Activated CD8-positive, alpha-beta T cell treated with anti-CD3 and anti-CD28 coated beads, Interleukin-2, amount 10 ng/mL, durations not matched to agents 7 days and 5 days (primary cell): Measurements from ENCODE around the gene CALD1. TPM values are rescaled to one million over a fixed set of nuclear protein-coding genes. Genes with fewer than 3 reads are reported as not detected.
A peak's percentile ranks its signal among the peaks of the same experiment; 100 is the strongest.

Experiments used
- ATAC-seq: fragments of 150-1000 bp; cut with Tn5 transposase; one replicate; pipeline ENCODE4 v1.10.0; 2021; ENCODE audit warnings: moderate library complexity
- CTCF ChIA-PET: fragments of 350-600 bp; sonication (Branson Sonifier 250); formaldehyde crosslinking; loops from one replicate; lab custom pipeline; 2021; ENCODE audit warnings: antibody characterized with exemption; lab: Charles Lee
- POLR2A ChIA-PET: fragments of 350-600 bp; sonication (Branson Sonifier 250); formaldehyde crosslinking; loops from one replicate; lab custom pipeline; 2021; ENCODE audit warnings: antibody characterized with exemption; lab: Charles Lee
- DNase-seq: peaks from one replicate; pipeline ENCODE4 v3.0.0-alpha.2; 2020
- H3K27ac Mint-ChIP-seq: one replicate; pipeline ENCODE4 v1.8.0; 2021; ENCODE audit warnings: mild to moderate bottlenecking, mixed read lengths
- H3K27me3 Mint-ChIP-seq: one replicate; pipeline ENCODE4 v1.8.0; 2021; ENCODE audit warnings: low read depth, mixed read lengths
- H3K36me3 Mint-ChIP-seq: one replicate; pipeline ENCODE4 v1.8.0; 2021; ENCODE audit warnings: low read depth, mixed read lengths
- H3K4me1 Mint-ChIP-seq: one replicate; pipeline ENCODE4 v1.8.0; 2021; ENCODE audit warnings: low read depth, mixed read lengths
- H3K4me3 Mint-ChIP-seq: one replicate; pipeline ENCODE4 v1.8.0; 2021; ENCODE audit warnings: mild to moderate bottlenecking, mixed read lengths
- H3K9me3 Mint-ChIP-seq: one replicate; pipeline ENCODE4 v1.8.0; 2022; ENCODE audit warnings: mixed read lengths; ENCODE audit not compliant: insufficient read depth
- total RNA-seq, 2 experiments: library from RNA; stranded (reverse); gene quantifications; one replicate each; pipeline ENCODE4 v1.2.3, GENCODE V29; 2021

Gene CALD1
- total RNA-seq, 2 experiments from 2014 or later: 0.55 TPM; not detected in 1

DNA sequence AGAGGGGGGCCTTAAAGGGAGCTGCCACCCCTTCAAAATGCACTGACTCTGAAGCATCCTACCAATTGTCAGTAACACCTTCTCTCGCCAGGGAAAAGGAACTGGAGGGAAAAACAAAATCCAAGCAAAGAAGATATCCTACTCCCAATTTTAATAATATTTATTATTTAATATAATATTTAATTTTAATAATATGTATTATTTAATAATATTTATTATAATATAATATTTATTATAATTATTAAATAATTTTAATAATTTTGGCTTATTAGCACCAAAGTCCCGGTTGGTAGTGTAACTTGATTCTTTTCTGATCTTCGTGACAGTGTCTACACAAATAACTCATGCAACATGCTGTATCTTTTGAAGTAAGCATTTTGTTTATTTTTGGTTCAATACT, 148.3 kb downstream of the CALD1 start:
- ChIA-PET CTCF (no interaction called here), POLR2A (no interaction called here)
- Mint-ChIP-seq H3K27me3 (no peaks in the 10 kb centered on the region), H3K36me3 (no peaks in the 10 kb centered on the region), H3K4me1 (peaks cover under 1% of the 10 kb centered on the region), H3K27ac (no peak overlapping the region), H3K9me3 (no peaks in the 10 kb centered on the region), H3K4me3 (no peak overlapping the region)
- no peak for ATAC-seq
- DNase-seq: no peak

DNA sequence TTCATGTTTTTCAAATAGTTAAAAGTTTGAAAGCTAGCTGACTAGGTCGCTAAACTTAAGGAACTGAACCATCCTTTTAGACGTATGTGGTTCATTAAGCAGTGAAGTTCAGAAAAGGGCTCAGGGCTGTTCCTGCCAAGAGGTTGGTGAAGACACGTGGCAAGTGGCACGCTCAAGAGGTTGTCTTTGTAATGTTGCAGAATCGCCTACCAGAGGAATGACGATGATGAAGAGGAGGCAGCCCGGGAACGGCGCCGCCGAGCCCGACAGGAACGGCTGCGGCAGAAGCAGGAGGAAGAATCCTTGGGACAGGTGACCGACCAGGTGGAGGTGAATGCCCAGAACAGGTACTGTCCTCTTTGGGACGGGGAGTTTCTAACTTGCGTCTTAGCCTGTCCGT, 149.1 kb downstream of the CALD1 start:
- Mint-ChIP-seq H3K27me3 (no peaks in the 10 kb centered on the region), H3K4me3 (no peak overlapping the region), H3K36me3 (no peaks in the 10 kb centered on the region), H3K4me1 (peaks cover 8% of the 10 kb centered on the region), H3K9me3 (no peaks in the 10 kb centered on the region), H3K27ac (no peak overlapping the region)
- ATAC-seq: no peak
- DNase-seq: no peak
- CTCF ChIA-PET: no interaction called here
- POLR2A ChIA-PET: no interaction called here

DNA sequence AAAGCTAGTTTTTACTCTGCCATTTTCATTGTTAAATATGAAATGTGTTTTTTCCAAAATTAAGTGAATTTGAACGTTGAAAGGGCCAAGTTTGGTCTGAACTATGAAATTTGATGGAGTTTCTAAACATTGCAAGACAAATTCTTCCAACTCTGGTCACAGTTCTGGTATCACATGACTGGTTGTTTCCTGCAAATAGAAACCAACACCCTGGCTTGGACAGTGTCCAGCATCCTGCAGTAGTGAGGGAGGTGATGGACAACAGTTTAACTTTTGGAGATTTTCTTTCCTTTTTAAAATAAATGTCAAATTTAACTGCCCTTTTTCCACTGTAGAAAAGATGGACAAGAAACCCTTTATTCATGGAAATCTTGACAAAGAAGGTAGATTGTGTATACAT, 152.1 kb downstream of the CALD1 start:
- Mint-ChIP-seq H3K36me3 (no peaks in the 10 kb centered on the region), H3K27me3 (no peaks in the 10 kb centered on the region), H3K27ac (no peak overlapping the region), H3K4me3 (no peak overlapping the region), H3K9me3 (no peaks in the 10 kb centered on the region), H3K4me1 (peaks cover 11% of the 10 kb centered on the region)
- ChIA-PET POLR2A (no interaction called here), CTCF (no interaction called here)
- ATAC-seq: no peak
- no peak for DNase-seq

GRCh38 chr7:134932707-134933370, 153.4 kb downstream of the CALD1 start:
- Mint-ChIP-seq H3K27ac (peak overlapping the region; percentile 23), H3K4me3 (peak overlapping the region; percentile 35), H3K36me3 (no peaks in the 10 kb centered on the region), H3K27me3 (no peaks in the 10 kb centered on the region), H3K4me1 (peaks cover 11% of the 10 kb centered on the region), H3K9me3 (no peaks in the 10 kb centered on the region)
- ATAC-seq: no peak
- ChIA-PET POLR2A (no interaction called here), CTCF (no interaction called here)
- no peak for DNase-seq

- Mint-ChIP-seq H3K27ac (peak overlapping the region; percentile 23), H3K4me1 (peaks cover 11% of the 10 kb centered on the region), H3K27me3 (no peaks in the 10 kb centered on the region), H3K36me3 (no peaks in the 10 kb centered on the region), H3K9me3 (no peaks in the 10 kb centered on the region), H3K4me3 (peak overlapping the region; percentile 35)
- ATAC-seq (no peak), DNase-seq (no peak)
- POLR2A ChIA-PET: no interaction called here
- CTCF ChIA-PET: no interaction called here
Observed at GRCh38 chr7:134933460-134934068, 154.1 kb downstream of the CALD1 start.

- POLR2A ChIA-PET: no interaction called here
- no peak overlapping the region for H3K27ac Mint-ChIP-seq
- ATAC-seq (no peak), DNase-seq (no peak)
- no peaks in the 10 kb centered on the region for H3K36me3 Mint-ChIP-seq
- CTCF ChIA-PET: no interaction called here
- H3K4me1 Mint-ChIP-seq: peaks cover 11% of the 10 kb centered on the region
- H3K27me3 Mint-ChIP-seq: no peaks in the 10 kb centered on the region
- H3K9me3 Mint-ChIP-seq: no peaks in the 10 kb centered on the region
- H3K4me3 Mint-ChIP-seq: no peak overlapping the region
Observed at GRCh38 chr7:134935701-134936100, 156.3 kb downstream of the CALD1 start.

GRCh38 chr7:134936893-134937510, 157.6 kb downstream of the CALD1 start:
- ChIA-PET POLR2A (no interaction called here), CTCF (no interaction called here)
- DNase-seq (no peak), ATAC-seq (no peak)
- Mint-ChIP-seq H3K27ac (no peak overlapping the region), H3K27me3 (no peaks in the 10 kb centered on the region), H3K4me3 (no peak overlapping the region), H3K36me3 (no peaks in the 10 kb centered on the region), H3K9me3 (no peaks in the 10 kb centered on the region), H3K4me1 (peaks cover 11% of the 10 kb centered on the region)

DNA sequence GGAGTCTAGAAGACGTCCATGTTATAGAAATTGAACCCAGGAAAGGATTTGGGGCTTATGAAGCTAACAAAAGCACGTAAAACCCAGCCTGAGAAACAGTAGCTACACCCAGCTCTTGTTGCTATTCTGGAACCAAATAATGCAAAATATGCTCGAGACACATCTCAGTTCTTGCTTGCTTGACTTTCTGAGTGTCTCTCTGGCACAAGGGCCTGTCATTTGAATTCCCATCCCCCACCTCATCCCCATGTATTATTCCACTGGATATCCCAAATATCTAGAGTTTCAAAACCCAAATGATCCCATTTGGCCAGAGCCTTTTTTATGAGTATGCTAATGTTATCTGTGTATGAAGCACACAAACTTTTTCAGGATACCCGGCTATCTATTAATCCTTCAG, 158.7 kb downstream of the CALD1 start:
- no peak overlapping the region for H3K27ac Mint-ChIP-seq
- no peak overlapping the region for H3K4me3 Mint-ChIP-seq
- ATAC-seq (no peak), DNase-seq (no peak)
- no peaks in the 10 kb centered on the region for H3K36me3 Mint-ChIP-seq
- no peaks in the 10 kb centered on the region for H3K27me3 Mint-ChIP-seq
- POLR2A ChIA-PET: no interaction called here
- H3K9me3 Mint-ChIP-seq: no peaks in the 10 kb centered on the region
- peaks cover 7% of the 10 kb centered on the region for H3K4me1 Mint-ChIP-seq
- CTCF ChIA-PET: interaction anchor here (0.6 kb wide), 1 partner anchor 20 kb away, joined by 3 read pairs; no protein-coding TSS in a partner anchor

DNA sequence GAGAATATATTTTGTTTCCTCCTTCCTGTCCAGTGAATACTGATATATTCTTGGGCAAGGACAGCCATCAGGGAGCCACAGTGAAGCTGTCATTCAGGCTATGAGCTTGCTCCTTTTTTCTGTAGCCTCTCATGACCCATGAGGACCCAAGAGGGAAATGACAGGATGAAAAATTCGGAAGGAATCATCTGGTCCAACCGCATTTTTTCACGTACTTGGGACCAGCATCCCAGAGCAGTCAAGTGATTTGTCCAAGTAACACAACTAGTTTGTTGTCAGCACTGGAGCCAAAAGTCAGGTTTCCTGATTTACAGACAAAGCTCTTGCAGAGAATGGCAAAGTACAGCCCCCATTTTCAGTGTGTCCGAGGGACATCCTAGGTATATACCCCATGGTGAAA, 159.7 kb downstream of the CALD1 start:
- Mint-ChIP-seq H3K9me3 (no peaks in the 10 kb centered on the region), H3K36me3 (no peaks in the 10 kb centered on the region), H3K4me1 (no peaks in the 10 kb centered on the region), H3K27ac (no peak overlapping the region), H3K4me3 (no peak overlapping the region), H3K27me3 (no peaks in the 10 kb centered on the region)
- CTCF ChIA-PET: no interaction called here
- POLR2A ChIA-PET: no interaction called here
- DNase-seq: no peak
- ATAC-seq: no peak

DNA sequence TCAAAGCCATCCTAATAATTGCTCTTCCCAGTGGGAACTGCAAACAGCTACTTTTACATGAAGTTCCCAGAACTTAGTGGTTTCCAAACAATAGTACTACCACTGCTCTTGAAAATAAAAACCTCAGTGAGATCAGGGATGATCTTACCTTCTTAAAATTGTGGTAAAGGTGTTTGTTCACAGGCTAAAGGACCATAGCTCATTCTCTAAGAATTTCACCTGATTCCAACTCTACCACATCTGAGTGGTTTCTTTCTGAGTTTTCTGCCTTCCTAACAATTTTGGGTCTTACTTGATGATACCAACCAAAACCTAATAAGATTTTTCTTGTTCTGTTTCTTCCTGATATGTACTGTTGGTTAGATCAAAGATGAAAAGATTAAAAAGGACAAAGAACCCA, 161.3 kb downstream of the CALD1 start:
- H3K4me3 Mint-ChIP-seq: no peak overlapping the region
- H3K36me3 Mint-ChIP-seq: no peaks in the 10 kb centered on the region
- H3K27me3 Mint-ChIP-seq: no peaks in the 10 kb centered on the region
- ATAC-seq: no peak
- no peak overlapping the region for H3K27ac Mint-ChIP-seq
- H3K9me3 Mint-ChIP-seq: no peaks in the 10 kb centered on the region
- POLR2A ChIA-PET: no interaction called here
- CTCF ChIA-PET: no interaction called here
- H3K4me1 Mint-ChIP-seq: no peaks in the 10 kb centered on the region
- DNase-seq: no peak

DNA sequence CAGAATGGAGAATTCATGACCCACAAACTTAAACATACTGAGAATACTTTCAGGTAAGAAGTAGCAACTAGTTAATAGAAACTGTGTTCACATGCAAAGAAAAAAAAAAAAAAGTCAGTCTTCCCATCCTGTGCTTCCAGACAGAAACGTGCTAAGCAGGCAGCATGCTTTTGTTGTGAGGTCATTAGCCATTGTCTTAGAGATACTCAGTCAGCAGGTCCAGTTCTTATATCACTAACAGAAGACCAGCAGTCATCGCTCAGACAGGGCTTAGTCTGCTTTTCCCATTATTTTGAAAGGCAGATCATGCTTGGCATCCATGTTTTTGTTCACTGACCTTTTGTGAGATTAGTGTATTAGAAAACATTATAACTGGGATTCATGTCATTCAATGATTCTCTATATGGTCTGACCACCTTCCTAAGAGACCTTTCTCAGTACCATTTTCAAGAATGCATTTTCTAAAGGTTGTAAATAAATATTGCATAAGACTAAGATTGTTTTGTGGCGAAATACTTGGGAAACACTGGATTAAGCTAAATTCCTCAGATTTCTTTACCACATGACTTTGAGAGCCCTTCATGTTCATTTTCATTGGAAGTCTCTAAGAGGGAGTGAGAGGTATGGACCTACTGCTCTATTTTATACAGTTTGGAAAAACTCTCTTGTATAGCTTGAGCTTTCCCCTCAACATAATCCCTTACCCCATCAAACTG, 161.9 kb downstream of the CALD1 start:
- H3K27ac Mint-ChIP-seq: no peak overlapping the region
- ChIA-PET POLR2A (no interaction called here), CTCF (no interaction called here)

DNA sequence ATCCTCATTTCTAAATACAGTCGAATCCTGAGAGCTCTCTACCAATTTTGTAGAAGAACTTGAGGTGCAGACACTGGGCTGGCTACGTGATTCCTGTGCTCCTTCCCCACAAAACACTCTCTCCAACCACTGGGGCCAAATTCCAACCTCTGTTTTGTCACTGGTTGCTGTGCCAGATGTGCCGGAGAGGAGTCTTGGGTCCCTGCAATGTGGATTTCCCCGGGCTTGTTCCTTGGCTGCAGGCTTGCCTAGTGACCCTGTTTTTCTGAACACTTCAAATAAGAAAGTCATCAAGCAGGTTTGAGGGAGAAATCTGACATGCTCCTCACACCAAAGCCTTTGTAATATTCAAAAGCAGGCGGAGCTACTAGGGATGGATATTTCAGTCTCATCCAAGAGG, 162.5 kb downstream of the CALD1 start:
- DNase-seq: no peak
- no peak for ATAC-seq
- no peaks in the 10 kb centered on the region for H3K9me3 Mint-ChIP-seq
- H3K4me1 Mint-ChIP-seq: peaks cover 3% of the 10 kb centered on the region
- ChIA-PET POLR2A (no interaction called here), CTCF (no interaction called here)
- no peak overlapping the region for H3K4me3 Mint-ChIP-seq
- H3K27me3 Mint-ChIP-seq: no peaks in the 10 kb centered on the region
- no peak overlapping the region for H3K27ac Mint-ChIP-seq
- no peaks in the 10 kb centered on the region for H3K36me3 Mint-ChIP-seq

More for the DNA sequence above, 161.9 kb downstream of the CALD1 start:
- no peak for ATAC-seq
- no peaks in the 10 kb centered on the region for H3K27me3 Mint-ChIP-seq
- H3K4me1 Mint-ChIP-seq: peaks cover 2% of the 10 kb centered on the region
- no peak overlapping the region for H3K4me3 Mint-ChIP-seq
- H3K36me3 Mint-ChIP-seq: no peaks in the 10 kb centered on the region
- no peaks in the 10 kb centered on the region for H3K9me3 Mint-ChIP-seq
- no peak for DNase-seq
